VCaP (cell line): ENCODE data around the gene OR4D1.

Source experiments
- H3K27ac ChIP-seq: fragments of 450-650 bp; 2 replicates; pipeline ENCODE4 v1.5.1; 2017
- TF ChIP-seq, protein P1 (sequence below): fragments of 450-650 bp; conservative IDR thresholded peaks from 2 replicates; pipeline ENCODE4 v1.5.1; 2017; ENCODE audit warnings: mild to moderate bottlenecking, moderate library complexity

Gene OR4D1

DNA sequence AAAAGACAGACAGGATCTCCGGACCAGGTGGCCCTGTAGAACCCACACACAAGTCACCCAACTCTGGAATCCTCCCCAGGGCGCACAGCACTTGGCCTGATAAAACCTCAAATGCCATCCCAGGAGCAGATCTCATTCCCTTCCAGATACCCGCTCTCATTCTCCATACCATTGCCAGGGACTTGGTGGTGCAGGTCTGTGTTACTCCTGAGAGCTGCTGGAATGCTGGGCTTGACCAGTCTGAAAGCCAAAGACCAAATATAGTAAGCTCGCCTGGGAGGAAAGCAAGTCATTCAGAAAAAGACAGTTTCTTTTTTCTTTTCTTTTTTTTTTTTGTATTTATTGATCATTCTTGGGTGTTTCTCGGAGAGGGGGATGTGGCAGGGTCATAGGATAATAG lies 60.2 kb downstream of the OR4D1 start:
- TF ChIP-seq, protein P1, sequence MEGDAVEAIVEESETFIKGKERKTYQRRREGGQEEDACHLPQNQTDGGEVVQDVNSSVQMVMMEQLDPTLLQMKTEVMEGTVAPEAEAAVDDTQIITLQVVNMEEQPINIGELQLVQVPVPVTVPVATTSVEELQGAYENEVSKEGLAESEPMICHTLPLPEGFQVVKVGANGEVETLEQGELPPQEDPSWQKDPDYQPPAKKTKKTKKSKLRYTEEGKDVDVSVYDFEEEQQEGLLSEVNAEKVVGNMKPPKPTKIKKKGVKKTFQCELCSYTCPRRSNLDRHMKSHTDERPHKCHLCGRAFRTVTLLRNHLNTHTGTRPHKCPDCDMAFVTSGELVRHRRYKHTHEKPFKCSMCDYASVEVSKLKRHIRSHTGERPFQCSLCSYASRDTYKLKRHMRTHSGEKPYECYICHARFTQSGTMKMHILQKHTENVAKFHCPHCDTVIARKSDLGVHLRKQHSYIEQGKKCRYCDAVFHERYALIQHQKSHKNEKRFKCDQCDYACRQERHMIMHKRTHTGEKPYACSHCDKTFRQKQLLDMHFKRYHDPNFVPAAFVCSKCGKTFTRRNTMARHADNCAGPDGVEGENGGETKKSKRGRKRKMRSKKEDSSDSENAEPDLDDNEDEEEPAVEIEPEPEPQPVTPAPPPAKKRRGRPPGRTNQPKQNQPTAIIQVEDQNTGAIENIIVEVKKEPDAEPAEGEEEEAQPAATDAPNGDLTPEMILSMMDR, result no peak
- no peak overlapping the region for H3K27ac ChIP-seq
